GM12891 (cell line): ENCODE results near the gene DAB2IP.

Experiments used
- POLR2A ChIP-seq: IDR thresholded peaks from 2 replicates; pipeline ENCODE4 v1.6.1; 2011; ENCODE audit warnings: low read depth, low read length, control low read depth
- POLR2AphosphoS5 ChIP-seq: IDR thresholded peaks from 2 replicates; pipeline ENCODE4 v1.6.1; 2011; ENCODE audit warnings: low read depth, low read length, control low read depth
- POU2F2 ChIP-seq: IDR thresholded peaks from 2 replicates; pipeline ENCODE4 v1.6.1; 2011; ENCODE audit warnings: low read depth, mild to moderate bottlenecking, control low read depth, low read length, moderate library complexity
- SPI1 ChIP-seq: IDR thresholded peaks from 2 replicates; pipeline ENCODE4 v1.6.1; 2011; ENCODE audit warnings: low read depth, low read length, control low read depth
- TAF1 ChIP-seq: IDR thresholded peaks from 2 replicates; pipeline ENCODE4 v1.6.1; 2011; ENCODE audit warnings: low read depth, low read length, control low read depth

GRCh38 chr9:121678501-121679022 lies 27.1 kb downstream of the DAB2IP start:
- no peak for TF ChIP-seq TAF1
- no peak for TF ChIP-seq POLR2AphosphoS5
- TF ChIP-seq POLR2A = no peak
- TF ChIP-seq SPI1 = no peak
- no peak for TF ChIP-seq POU2F2
